GM19468 (cell line): ENCODE results near the gene TMPRSS3.

Experiments
- ATAC-seq: cut with Tn5 transposase; IDR thresholded peaks from one replicate; pipeline ENCODE4 v1.9.1; 2021; ENCODE audit warnings: mild to moderate bottlenecking, moderate library complexity, moderate number of reproducible peaks; ENCODE audit not compliant: unreplicated experiment; ENCODE audit errors: extremely low read depth

Gene TMPRSS3

GRCh38 chr21:42358261-42358660, 37.6 kb downstream of the TMPRSS3 start:
- ATAC-seq, result no peak

GRCh38 chr21:42357307-42357706, 38.5 kb downstream of the TMPRSS3 start:
- no peak for ATAC-seq

- no peak for ATAC-seq
These were observed 39.2 kb downstream of the TMPRSS3 start for GRCh38 chr21:42356650-42357049.

- ATAC-seq, result no peak
These were observed 39.8 kb downstream of the TMPRSS3 start for GRCh38 chr21:42356046-42356445.

- no peak for ATAC-seq
These were observed 42.2 kb downstream of the TMPRSS3 start for GRCh38 chr21:42353623-42354022.

- no peak for ATAC-seq
These were observed 43.3 kb downstream of the TMPRSS3 start for GRCh38 chr21:42352441-42353095.

GRCh38 chr21:42351626-42352440, 44.0 kb downstream of the TMPRSS3 start:
- ATAC-seq, result no peak

- ATAC-seq, result no peak
These were observed 44.9 kb downstream of the TMPRSS3 start, which contains the start of gene TFF2 for GRCh38 chr21:42350927-42351426. Gene TFF2 (minus strand): TSS chr21:42350994. CDS start chr21:42350957, 37 bp downstream.

- no peak for ATAC-seq
These were observed 45.4 kb downstream of the TMPRSS3 start for GRCh38 chr21:42350318-42350910.

GRCh38 chr21:42349420-42350317, 46.2 kb downstream of the TMPRSS3 start:
- no peak for ATAC-seq

GRCh38 chr21:42348762-42349161, 47.1 kb downstream of the TMPRSS3 start:
- ATAC-seq, result no peak

- no peak for ATAC-seq
These were observed 48.1 kb downstream of the TMPRSS3 start for GRCh38 chr21:42347601-42348327.

GRCh38 chr21:42346866-42347600, 48.8 kb downstream of the TMPRSS3 start:
- ATAC-seq, result no peak

GRCh38 chr21:42346441-42346840, 49.4 kb downstream of the TMPRSS3 start:
- no peak for ATAC-seq

GRCh38 chr21:42344631-42345030, 51.2 kb downstream of the TMPRSS3 start:
- no peak for ATAC-seq

GRCh38 chr21:42343963-42344510, 51.8 kb downstream of the TMPRSS3 start:
- ATAC-seq, result no peak

GRCh38 chr21:42343556-42343955, 52.3 kb downstream of the TMPRSS3 start:
- no peak for ATAC-seq

- ATAC-seq, result no peak
These were observed 52.8 kb downstream of the TMPRSS3 start for GRCh38 chr21:42343101-42343500.
